Stimulated activated CD8-positive, alpha-beta memory T cell treated with anti-CD3 and anti-CD28 coated beads, Interleukin-15, amount 100 ng/mL, for 1 hour (primary cell): ENCODE data around the gene TSPAN11.
"Not testable (repeated sequence)": the region's sequence is repeated elsewhere in the genome, so short reads cannot be mapped to it uniquely, and the experiment has no call there.

Experiments used
- DNase-seq: peaks from one replicate; pipeline ENCODE4 v3.0.0-alpha.2; 2020; ENCODE audit warnings: low read depth

TSPAN11 gene, protein sequence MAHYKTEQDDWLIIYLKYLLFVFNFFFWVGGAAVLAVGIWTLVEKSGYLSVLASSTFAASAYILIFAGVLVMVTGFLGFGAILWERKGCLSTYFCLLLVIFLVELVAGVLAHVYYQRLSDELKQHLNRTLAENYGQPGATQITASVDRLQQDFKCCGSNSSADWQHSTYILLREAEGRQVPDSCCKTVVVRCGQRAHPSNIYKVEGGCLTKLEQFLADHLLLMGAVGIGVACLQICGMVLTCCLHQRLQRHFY

DNA sequence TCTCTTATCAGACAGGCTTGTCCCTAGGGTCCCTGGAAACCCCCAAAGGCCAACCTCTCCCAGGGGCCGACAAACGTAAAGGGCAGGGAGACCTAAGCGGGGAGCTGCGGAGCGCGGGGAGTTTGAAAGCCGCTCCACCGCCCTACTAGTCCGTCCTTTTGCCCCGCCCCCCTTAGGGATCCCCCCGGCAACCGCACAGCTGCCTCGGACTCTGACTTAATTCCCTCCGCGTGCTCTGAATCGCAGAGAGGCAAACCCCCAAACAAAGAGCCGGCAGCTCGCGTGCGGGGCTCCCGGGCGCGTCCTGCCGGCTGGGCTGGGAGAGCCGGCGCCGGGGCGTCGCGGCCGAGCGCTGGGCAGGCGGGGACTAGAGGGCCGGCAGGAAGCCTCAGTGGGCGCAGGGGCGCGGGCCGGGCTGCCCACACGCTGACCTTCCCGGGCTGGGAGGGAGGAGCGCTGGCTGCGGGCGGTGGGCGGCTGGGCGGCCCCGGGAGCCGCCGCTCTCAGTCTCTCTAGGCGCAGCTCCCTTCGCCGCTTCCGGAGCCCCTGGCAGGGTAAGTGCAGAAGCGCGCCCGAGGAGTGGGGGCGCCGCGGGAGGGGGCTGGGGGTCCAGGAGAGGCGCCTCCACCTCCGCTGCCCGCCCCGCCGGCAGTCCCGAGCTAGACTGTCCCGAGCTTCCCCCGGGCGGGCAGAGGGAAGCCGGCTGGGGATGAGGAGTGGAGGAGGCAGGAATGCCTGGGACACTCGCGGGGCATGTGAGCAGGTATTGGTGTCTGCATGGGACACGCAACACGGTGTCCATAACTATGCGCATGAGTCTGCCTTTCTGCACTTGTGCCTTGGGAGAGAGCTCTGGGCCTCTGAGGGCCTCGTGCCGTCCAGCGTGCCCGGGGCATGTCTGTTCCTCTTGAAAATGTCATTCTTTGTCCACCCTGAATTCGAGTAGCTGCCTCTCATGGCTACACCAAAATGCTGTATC, at the start of gene TSPAN11:
Gene TSPAN11, plus strand, starts transcription at position 506 of the 979 bp plus-strand sequence. CDS start 27,244 bp downstream, outside the sequence.
- DNase-seq, result no peak

DNA sequence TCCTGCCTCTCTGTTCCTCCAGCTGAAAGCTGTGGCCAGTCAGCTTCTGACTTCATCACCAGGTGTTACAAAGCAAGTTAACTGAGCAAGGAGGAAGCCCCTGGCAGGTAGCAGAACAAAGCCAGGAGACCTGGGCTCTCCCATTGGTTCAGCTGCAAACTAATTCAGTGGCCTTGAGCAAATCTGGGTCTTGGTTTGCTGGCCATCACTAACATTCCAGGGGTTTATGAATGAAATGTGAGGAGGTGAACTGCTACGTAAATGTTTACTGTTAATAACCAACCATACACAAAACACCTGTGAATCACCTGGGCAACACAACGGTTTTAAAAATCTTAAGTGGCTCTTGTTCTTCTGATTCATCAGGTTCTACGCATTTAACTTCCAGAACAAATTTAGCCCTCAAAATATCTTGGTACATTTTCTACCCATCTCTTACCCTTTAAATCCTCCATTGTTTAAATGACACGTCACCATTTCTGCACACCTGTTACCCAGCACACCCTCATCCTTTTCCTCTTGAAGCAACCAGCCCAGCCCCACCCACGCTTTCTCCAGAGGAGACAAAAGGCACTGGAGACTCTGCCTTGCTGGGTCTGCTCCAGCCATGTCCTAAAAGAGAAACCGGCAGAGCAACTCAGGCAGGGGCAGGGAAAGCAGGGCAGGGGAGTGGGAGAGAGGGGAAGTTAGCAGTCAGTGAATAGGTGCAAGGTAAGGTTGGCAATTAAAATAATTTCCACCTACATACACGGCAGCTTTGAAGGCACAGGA, 49.3 kb upstream of the TSPAN11 start:
- DNase-seq, result no peak

DNA sequence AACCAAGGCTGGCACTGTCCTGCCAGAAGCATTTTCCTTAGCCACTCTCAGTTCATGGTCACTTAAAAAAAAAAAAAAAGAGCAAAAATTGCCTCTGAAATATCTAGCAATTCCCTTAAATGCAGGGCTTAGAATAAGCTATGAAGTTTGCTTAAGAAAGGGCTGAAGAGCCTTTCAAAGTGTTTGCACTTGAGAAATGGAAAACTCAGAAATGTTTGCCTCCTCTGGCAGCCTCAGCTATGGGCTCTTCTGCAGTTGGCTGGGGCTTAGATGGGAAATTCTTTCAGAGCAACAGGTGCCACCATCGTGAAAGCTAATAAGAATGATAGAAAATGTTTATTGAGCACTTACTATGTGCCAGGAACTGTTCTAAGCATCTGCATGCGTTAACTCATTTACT, 48.5 kb upstream of the TSPAN11 start:
- DNase-seq, result no peak

DNA sequence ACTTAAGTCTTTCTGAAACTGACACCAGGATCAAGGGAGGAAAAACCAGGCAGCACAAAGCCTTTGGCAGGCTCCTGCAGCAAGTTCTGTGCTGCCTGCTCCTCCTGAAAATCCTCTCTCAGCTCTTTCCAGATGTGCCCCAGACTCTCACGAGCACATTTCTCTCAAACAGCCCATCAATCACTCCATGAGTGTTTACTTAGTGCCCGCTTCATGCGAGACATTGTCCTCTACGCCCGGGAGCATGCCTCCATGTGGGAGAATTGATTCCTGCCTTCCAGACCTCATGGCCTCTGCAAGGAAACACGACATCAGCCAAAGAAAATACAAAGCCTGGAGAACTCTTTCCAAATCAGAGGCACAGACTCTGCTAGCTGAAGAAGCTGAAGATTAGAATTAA, 46.5 kb upstream of the TSPAN11 start:
- DNase-seq, result no peak

DNA sequence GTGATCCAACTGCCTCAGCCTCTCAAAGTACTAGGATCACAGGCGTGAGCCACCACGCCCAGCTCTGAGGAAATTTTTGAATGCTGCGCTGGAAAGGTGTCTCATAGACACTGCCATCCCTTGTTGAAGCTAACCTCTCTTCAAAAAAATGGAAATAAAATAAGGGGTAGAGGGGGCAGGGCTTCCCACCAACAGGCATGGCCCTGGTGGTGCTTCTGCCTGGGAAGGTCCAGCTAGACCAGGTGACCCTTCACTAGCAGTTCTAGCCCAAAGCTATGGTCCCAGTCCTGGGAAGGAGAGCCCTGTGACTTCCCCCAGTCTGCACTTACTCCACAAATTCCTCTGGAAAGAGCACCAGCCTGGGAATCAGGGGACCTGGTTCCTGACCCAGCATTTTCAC, 45.7 kb upstream of the TSPAN11 start:
- DNase-seq, result no peak

DNA sequence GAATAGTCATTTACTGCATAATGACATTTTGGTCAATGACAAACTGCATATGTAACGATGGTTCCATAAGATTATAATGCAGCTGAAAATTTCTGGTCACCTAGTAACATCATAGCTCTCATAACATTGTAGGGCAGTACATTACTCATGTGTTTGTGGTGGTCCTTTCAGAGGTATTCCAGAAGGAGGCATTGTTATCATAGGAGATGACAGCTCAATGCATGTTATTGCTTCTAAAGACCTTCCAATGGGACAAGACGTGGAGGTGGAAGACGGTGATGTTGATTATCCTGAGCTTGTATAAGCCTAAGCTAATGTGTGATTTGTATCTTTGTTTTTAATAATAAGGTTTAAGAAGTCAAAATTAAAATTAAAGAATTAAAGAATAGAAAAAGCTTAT, 43.8 kb upstream of the TSPAN11 start:
- no peak for DNase-seq

DNA sequence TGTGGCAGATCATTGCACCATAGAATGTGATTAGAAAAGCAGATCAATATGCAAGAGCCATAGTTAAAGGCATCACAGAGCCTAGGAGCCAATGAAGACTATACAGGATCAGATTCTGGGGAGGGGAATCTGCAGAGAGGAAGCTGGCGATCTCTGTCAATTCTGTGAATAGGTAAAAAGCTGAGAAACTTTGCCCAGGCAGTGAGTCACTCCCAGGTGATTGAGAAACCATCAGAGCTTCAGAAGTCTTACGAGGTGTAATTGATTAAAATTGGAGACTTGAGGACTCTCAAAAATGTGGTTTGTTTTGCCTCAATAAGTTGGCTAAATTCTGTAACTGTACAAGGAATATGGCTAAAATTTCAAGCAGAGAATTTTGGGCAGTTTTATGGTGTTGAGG, 41.7 kb upstream of the TSPAN11 start:
- DNase-seq, result no peak

DNA sequence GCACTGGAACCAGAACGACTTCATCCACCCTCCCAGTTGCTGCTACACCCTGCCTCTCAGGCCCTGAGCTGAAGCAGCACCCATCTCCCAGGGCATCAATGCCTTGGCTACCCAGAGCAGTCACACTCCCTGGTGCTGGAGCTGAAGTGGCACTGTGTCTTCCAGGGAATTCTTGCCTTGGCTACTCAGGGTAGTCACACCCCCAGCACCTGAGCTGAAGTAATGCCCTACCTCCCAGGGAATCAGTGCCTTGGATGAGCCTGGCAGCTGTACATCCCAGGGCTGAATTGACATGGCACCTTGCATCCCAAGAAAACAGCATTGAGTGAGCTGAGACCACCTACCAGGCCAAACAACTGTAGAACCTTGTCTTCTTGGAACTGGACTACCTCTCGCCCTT, 41.2 kb upstream of the TSPAN11 start:
- no peak for DNase-seq

DNA sequence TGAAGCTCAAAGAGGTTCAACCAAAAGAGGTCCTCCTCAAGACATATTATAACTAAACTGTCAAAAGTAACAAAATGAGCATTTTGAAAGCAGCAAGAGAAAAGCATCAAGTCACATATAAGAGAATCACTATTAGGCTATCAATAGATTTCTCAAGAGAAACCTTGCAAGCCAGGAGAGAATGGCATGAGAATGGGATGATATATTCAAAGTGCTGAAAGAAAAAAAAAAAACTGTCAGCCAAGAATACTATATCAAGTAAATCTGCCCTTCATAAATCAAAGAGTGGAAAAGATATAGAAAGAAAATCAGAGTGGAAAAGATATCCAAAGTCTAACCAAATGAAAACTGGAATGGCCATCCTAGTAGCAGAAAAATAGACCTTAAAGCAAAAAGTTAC, 39.3 kb upstream of the TSPAN11 start:
- DNase-seq, result no peak

DNA sequence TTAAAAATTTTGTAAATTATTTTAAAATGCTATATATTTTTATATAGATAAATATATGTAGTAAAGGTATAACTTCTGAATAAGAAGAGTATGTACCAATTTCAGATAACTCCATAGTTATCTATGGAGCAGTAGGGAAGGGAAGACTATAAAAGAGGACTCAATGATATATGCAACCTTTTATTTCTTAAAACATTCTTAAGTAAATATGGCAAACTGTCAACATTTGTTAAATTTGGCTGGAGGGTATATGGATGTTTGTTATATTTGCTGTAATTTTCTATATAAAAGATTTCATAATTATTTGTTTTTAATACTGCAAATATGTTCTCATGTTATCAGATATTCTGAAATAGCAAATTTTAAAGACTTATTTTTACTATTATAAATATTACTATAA, 38.3 kb upstream of the TSPAN11 start:
- no peak for DNase-seq

DNA sequence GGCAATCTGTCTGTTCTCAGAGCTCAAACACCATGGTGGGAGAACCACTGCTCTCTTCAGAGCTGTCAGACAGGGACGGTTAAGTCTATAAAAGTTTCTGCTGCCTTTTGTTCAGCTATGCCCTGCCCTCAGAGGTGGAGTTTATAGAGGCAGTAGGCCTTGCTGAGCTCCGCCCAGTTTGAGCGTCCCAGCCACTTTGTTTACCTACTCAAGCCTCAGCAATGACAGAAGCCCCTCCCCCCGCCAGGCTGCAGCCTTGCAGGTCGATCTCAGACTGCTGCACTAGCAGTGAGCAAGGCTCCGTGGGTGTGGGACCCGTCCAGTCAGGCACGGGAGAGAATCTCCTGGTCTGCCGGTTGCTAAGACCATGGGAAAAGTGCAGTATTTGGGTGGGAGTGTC, 32.0 kb upstream of the TSPAN11 start:
- DNase-seq, result not testable (repeated sequence)

DNA sequence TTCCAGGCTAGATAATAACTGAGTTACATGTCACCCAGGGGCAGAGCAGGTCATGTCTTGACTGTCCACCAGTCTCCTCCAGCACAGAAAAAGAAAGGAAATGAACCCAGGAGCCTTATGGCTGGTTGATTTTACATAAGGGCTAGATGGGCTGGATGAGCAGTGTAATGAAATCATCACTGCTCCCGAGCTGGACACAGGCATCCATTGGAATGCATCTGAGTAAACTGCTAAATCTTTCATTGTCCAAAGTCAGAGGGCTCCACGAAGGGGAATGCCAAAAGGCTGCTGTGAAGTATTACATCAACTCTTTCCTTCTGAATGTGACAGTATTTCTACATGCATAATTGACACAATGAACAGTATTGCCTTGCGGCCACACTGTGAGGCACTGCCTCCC, 30.1 kb upstream of the TSPAN11 start:
- DNase-seq, result no peak

DNA sequence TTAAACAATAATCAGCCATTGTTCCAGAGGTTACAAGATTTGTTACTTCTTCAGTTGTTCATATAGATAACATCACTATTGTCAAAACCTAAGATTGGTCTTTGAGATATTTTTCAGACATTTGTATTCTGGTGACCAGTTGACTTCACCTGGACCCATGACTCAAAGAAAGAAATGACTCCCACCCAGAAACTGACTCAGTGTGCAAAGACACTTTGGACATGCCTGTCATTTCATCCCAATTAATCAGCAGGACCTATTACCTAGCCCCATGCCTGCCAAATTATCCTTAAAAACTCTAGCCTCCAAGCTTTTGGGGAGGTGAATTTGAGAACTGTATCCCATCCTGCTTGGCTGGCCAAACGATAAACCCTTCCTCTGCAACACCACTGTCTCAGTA, 27.7 kb upstream of the TSPAN11 start:
- no peak for DNase-seq

DNA sequence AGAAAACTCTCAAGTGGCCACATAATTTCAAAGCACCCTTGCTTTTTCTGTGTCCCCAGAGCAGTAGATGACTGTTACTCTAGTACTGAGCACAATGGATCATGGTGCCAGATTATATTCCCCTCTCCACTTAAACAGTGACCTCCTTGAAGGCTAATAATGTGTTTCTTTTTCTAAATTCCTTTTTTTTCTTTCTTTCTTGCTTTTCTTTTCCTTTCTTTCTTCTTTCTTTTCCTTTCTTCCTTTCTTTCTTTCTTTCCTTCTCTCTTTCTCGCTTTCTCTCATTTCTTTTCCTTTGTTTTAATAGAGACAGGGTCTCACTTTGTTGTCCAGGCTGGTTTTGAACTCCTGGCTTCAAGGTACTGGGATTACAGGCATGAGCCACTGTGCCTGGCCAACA, 26.2 kb upstream of the TSPAN11 start:
- DNase-seq, result no peak

DNA sequence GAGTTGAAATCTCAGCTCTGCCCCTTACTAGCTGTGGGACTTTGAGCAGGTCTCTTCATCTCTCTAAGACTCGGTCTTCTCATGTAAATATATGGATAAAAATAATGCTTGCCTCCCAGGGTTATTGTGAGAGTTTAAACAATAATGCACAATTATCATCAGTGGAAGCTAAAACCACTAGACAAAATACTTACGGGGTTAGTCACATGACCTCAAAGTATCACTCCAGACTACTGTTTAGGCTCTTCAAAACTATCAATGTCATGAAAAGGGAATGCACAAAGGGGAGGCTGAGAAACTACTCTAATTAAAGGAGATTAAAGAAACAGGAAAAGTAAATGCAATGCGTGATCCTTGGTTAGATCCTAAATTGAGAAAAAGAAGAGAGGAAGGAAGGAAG, 24.5 kb upstream of the TSPAN11 start:
- DNase-seq, result no peak

DNA sequence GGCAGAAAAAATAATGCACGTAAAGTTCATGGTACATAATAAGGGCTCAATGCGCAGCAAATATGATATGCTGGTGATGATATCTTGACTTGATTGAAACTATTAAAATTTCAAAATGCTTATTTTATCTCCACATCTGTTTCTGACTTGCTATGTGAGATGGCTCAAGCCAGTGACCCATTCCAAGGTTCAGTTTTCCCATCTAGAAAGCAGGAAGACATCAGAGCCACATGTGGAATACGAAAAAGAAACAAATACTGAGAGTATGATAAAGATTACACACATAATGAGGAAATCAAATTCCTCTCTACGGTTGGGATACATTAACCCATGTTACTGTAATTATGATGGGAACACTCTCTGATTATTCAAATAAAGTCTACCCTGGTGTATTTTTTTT, 24.0 kb upstream of the TSPAN11 start:
- no peak for DNase-seq

DNA sequence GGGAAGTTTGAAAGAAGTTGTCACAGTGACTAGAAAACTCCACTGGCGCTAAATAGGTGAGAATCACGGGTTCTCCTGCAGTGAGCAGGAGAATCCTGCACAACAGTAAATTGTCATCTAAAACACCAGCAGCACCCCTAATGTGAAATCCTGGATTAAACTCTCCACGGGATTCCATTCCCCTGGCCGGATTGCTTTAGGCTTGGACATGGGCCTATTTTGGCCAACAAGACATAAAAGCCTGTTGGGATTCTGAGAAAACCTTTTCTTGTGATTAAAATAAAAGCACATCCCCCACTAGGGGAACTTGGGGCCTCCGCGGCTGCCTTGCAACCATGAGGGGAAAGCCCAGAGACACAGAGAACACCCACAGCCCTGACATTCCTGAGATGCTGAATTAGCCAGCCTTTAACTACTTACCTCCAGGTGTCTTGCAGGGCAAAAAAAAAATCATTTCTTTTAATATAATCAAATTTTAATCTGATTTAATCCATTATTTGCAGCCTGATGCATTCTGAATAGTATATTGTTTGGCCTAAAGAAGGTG, 21.0 kb upstream of the TSPAN11 start:
- no peak for DNase-seq

DNA sequence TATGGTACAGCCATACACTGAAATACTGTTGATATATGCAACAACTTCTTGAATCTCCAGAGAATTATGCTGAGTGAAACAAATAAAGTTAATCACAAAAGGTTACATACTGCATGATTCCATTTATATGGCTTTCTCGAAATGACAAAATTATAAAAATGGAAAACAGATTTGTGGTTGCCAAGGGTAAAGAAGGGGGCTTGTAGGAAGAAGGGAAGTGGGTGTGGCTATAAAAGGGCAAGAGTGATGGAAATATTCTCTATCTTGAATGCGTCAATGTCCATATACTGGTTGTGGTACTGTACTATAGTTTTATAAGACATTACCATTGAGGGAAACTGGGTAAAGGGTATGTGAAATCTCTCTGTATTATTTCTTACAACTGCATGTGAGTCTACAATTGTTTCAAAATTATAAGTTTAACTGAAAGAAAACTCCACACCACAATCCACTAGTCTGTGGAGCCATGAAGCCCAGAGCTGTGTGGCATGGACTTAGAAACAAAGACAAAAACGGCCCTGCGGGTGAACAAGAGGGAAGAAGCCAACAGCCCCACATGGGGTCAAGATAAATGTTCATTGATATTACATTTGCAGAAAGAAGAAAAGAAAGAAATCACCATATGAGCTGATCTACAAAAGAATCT, 18.3 kb upstream of the TSPAN11 start:
- no peak for DNase-seq

DNA sequence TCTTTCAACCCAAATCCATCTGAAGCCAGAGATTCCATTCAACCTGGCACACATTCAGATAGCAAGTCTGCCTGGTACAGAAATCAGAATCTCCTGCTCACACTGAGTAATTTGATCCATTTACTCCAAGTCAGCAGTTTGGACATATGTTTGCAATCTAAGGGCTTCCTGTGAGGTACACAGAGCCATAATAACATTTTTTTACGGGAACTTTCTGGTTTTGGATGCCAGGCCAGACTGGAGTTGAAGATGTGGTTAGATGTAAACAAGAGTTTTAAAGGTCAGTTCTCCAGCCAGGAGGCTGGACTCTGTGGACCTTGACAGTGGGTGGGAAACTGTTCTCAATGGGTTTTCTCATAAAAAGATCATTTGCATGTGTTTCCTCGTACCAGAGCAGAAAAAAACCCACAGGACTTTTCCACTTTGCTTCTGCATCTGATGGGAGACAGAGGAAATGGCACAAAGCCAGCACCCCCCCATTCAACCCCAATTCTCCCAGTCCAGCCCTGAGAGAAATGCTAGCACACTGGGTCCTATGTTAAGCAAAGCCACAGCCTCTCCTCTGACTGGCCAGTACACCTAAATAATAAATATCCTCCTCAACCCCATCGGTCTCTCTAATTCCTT, 17.7 kb upstream of the TSPAN11 start:
- DNase-seq, result no peak

DNA sequence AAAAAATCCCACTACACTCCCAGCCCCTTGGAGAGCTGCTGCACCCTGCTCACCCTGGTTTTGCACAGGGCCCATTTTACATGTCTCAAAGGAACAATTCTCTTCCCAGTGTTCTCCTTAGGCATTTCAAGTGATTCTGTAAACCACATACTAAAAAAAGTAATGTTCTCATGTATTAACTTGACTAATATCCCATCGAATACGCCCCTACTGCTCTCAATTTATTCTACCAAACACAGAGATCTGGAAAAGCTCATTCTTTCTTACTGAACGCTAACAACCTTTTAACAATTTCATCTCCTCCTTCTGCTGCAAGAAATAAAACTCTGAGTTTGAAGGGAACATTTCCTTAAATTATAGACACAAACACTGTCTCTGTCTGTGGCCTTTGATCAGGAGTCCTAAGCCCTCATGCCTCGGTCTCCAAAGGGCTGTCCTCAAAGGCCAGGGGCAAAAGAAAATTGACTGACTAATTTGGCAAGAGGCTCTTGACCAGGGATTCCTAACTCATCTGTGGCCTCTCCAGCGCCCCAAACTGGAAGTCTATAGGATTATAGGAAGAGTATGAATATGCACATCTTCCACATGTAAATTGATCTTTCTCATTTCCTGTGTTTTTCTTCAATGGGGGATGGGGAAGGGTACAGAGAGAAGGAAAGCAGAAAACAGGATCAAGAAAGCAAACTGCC, 17.1 kb upstream of the TSPAN11 start:
- DNase-seq, result no peak

DNA sequence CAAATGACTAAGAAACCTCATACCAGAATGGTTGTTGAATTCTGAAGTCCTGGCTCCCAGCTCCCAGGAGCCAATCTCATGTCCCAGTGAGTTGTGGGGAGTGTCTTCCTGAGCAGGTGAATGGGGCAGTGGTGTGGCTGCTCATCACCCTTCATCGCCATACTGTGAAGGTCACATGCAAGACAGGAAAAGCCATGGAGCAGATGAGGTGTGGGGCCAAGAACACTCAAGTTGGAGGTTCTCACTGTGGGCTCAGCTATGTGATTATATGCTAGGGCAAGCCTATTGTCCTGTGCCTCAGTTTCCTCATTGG, 16.6 kb upstream of the TSPAN11 start:
- DNase-seq, result no peak
